ENCODE results near the gene CLDN19.

GRCh38 chr1:42750041-42750440, 10.0 kb upstream of the CLDN19 start:
- TF ChIP-seq TAF1 (IDR thresholded peaks at IDR 0.05; ENCODE audit: borderline replicate concordance, insufficient read depth, low read length), result no peak
- TF ChIP-seq POLR2AphosphoS5 (IDR thresholded peaks at IDR 0.05; ENCODE audit: low read depth, low read length), result no peak
